Type B pancreatic cell (in vitro differentiated cells): Measurements from ENCODE around the gene MYL5. TPM values are rescaled to one million over a fixed set of nuclear protein-coding genes. Genes with fewer than 3 reads are reported as not detected.
A peak's percentile ranks its signal among the peaks of the same experiment; 100 is the strongest.

ENCODE experiments used
- DNase-seq: peaks from one replicate; pipeline ENCODE4 v3.0.0; 2021; ENCODE audit warnings: mixed read lengths; ENCODE audit not compliant: unreplicated experiment; ENCODE audit errors: extremely low spot score
- H3K27ac Mint-ChIP-seq: 2 replicates; pipeline ENCODE4 v1.8.0; 2021; ENCODE audit warnings: mild to moderate bottlenecking, mixed read lengths
- H3K27me3 Mint-ChIP-seq: 2 replicates; pipeline ENCODE4 v1.8.0; 2021; ENCODE audit warnings: mixed read lengths
- H3K36me3 Mint-ChIP-seq: 2 replicates; pipeline ENCODE4 v1.8.0; 2021; ENCODE audit warnings: mixed read lengths
- H3K4me1 Mint-ChIP-seq: one replicate; pipeline ENCODE4 v1.8.0; 2021; ENCODE audit warnings: mixed read lengths; ENCODE audit not compliant: unreplicated experiment
- H3K4me3 Mint-ChIP-seq: 2 replicates; pipeline ENCODE4 v1.8.0; 2021; ENCODE audit warnings: mild to moderate bottlenecking, mixed read lengths
- H3K9me3 Mint-ChIP-seq: 2 replicates; pipeline ENCODE4 v1.8.0; 2021; ENCODE audit warnings: mixed read lengths
- CTCF ChIP-seq: fragments of 200-600 bp; sonication (generic); conservative IDR thresholded peaks from 2 replicates; pipeline ENCODE4 v1.5.0; 2021; ENCODE audit warnings: antibody characterized with exemption, mild to moderate bottlenecking
- total RNA-seq: library from RNA; stranded (reverse); gene quantifications from 2 replicates; pipeline ENCODE4 v1.2.1, GENCODE V29; 2021; ENCODE audit warnings: low replicate concordance

Gene MYL5
- total RNA-seq, 1 donor from 2014 or later, result 20.2 TPM

DNA sequence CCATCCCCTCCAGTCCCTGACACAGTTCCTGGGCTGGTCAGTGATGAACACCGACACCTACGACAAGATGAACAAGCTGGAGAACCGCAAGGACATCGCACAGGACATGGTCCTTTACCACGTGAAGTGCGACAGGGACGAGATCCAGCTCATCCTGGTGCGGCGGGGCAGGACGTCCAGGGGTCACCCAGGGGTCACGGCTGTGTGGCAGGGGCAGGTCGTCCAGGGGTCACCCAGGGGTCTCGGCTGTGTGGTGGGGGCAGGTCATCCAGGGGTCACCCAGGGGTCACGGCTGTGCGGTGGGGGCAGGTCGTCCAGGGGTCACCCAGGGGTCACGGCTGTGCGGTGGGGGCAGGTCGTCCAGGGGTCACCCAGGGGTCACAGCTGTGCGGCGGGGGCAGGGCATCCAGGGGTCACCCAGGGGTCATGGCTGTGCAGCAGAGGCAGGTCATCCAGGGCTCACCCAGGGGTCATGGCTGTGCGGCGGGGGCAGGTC, 17.0 kb upstream of the MYL5 start:
- peak overlapping the region; percentile 50 for H3K27ac Mint-ChIP-seq
- no peaks in the 10 kb centered on the region for H3K9me3 Mint-ChIP-seq
- H3K36me3 Mint-ChIP-seq, result no peaks in the 10 kb centered on the region
- H3K4me3 Mint-ChIP-seq, result no peak overlapping the region
- no peaks in the 10 kb centered on the region for H3K27me3 Mint-ChIP-seq
- DNase-seq, result no peak
- TF ChIP-seq CTCF, result no peak
- no peaks in the 10 kb centered on the region for H3K4me1 Mint-ChIP-seq

- peak overlapping the region; percentile 56 for H3K27ac Mint-ChIP-seq
- TF ChIP-seq CTCF, result no peak
- H3K4me1 Mint-ChIP-seq, result no peaks in the 10 kb centered on the region
- no peaks in the 10 kb centered on the region for H3K36me3 Mint-ChIP-seq
- no peak for DNase-seq
- H3K9me3 Mint-ChIP-seq, result no peaks in the 10 kb centered on the region
- peak overlapping the region; percentile 23 for H3K4me3 Mint-ChIP-seq
- H3K27me3 Mint-ChIP-seq, result no peaks in the 10 kb centered on the region
These were observed 16.3 kb upstream of the MYL5 start for GRCh38 chr4:657834-658667.

DNA sequence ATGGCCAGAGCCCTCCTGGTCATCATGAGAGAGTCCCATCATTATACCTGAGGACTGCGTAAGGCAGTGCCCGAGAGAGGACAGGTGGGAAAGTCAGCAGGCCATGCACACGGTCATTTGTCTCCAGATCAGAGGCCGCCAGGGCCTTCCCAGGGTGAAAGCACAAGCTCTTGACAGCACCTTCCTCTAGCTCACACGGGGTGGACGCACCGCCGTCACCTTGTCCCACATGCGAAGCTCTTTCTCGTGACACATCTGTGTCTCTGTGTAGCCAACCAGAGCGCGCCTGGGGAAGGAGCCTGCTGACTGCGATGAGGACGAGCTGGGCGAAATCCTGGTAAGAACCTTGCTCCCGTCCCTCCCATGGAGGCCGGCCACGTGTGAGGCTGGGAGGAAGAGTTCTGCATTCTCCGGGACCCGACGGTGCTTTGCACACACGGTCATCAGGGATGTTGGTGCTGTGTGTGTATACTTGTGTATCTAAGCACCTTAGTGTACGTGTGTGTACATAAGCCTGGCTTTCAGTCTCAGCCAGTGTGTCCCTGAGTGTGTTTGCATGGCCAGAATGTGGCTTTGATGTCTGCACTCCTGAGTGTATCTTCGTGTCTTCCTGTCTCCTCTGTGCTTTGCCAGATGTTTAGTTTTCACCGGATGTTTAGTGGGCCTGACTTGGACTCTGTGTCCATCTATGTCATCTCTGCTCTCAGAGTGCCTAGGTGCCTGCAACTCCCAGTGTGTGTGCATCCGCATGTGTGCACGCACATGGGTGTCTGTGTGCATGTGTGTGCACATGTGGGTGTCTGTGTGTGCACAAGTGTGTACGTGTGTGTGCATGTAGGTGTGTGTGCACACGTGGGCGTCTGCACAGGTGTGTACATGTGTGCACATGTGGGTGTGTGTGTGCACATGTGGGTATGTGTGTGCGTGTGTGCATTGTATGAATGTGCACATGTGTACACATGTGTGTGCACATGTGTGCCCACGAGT, 15.4 kb upstream of the MYL5 start:
- Mint-ChIP-seq H3K36me3 (no peaks in the 10 kb centered on the region), H3K9me3 (no peaks in the 10 kb centered on the region), H3K4me3 (peak overlapping the region; percentile 23), H3K27me3 (no peaks in the 10 kb centered on the region), H3K27ac (peak overlapping the region; percentile 56), H3K4me1 (no peaks in the 10 kb centered on the region)
- no peak for TF ChIP-seq CTCF
- no peak for DNase-seq

GRCh38 chr4:659851-660250, 14.5 kb upstream of the MYL5 start:
- H3K36me3 Mint-ChIP-seq, result no peaks in the 10 kb centered on the region
- H3K27ac Mint-ChIP-seq, result peak overlapping the region; percentile 40

More at GRCh38 chr4:659851-660250, 14.5 kb upstream of the MYL5 start:
- DNase-seq, result no peak
- H3K4me3 Mint-ChIP-seq, result no peak overlapping the region
- H3K4me1 Mint-ChIP-seq, result no peaks in the 10 kb centered on the region
- no peaks in the 10 kb centered on the region for H3K27me3 Mint-ChIP-seq
- no peaks in the 10 kb centered on the region for H3K9me3 Mint-ChIP-seq
- no peak for TF ChIP-seq CTCF
